ENCODE measurements around the gene C16orf90.

Gene C16orf90

DNA sequence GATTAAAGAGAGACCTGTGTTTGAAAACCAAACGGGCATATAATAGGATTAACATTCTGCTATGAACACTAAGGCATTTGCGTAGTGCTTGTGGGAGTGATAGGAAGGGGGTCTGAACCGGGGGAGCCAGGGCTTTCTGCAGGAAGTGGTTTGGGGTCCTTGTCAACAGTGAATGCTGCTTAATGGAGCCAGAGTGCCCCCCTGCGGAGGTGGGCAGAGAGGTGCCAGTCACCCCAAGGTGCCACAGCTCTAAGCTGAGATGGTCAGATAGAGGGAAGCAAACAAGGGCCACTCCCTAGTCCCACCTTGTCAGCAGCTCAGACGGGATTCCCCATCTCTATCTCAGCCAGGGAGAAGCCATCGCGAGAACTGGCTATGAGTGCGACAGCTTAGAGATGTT, 34.1 kb downstream of the C16orf90 start:
- no peak for DNase-seq (ENCODE audit: low read depth)

DNA sequence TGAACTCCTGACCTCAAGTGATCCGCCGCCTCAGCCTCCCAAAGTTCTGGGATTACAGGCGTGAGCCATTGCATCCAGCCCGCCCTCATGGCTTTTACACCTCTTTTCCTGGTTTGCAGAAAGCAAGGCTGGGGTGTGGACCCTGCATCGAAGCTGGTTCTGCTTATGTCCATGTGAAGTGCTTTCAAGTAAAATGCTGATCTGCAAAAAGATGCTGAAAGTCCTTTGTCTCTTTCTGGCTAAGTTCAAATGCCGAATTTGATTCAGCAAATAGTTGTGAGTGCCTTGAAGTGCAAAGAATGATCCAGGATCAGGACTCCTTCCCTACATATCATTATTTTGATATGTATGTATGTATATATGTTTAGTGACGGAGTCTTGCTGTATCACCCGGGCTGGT, 34.7 kb downstream of the C16orf90 start:
- no peak for DNase-seq (ENCODE audit: low read depth)

DNA sequence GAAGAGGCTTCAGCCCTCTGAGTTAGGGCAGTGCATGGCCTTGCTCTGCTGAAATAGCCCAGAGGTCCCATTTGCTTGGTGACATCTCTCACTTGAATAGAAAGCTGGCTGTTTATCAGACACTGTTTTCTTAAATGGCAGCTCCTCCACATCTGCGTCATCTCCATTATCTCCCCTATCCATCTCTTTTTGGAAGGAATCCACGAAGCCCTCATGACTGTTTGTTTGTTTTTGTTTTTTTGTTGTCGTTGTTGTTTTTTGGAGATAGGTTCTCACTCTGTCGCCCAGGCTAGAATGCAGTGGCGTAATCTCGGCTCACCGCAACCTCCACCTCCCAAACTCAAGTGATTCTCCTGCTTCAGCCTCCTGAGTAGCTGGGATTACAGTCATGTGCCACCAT, 35.2 kb downstream of the C16orf90 start:
- DNase-seq (ENCODE audit: low read depth) = no peak

GRCh38 chr16:3459401-3460090, 35.7 kb downstream of the C16orf90 start:
- no peak for DNase-seq (ENCODE audit: low read depth)

GRCh38 chr16:3458852-3459361, 36.4 kb downstream of the C16orf90 start:
- no peak for DNase-seq (ENCODE audit: low read depth)

- no peak for DNase-seq (ENCODE audit: low read depth)
These were observed 36.9 kb downstream of the C16orf90 start for GRCh38 chr16:3458278-3458851.

DNA sequence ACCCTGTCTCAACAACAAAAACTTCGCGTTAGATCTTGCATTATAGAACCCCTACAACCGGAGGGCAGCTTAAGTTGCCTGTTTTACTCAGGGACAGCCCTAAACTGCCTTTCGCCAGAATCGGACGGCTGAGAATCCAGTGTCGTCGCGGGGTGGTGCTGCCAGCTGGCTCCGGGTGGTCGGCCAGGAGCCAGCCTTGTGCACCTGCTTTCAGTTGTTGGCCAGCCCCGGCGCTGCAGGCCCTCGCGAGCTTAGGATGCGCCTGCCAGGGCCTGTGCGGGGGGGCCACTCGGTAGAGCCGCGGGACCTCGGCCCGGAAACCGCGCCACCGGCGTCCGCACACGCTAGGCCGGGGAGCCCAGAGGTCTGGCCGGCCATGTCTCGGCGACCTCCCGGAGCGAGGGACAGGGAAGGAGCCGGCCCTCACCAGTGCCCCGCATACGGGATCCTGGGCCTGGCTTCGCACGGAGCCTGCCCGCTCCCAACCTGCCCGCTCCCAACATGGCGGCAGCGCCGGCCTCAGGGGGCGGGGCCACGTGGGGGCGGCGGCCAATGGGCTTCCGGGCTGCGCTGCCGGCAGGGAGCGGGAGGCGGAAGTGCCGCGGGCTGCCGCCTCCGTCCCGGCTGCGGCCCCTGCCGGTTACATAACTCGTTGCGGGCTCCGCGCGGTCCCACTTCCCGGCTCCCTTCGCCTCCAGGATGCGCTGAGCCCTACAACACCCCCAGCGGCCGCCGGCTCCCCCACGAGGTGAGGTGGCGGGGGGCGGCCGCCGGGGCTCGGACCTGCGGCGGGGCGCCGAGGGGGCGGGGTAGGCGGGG, 37.6 kb downstream of the C16orf90 start:
- peak; percentile 85 for DNase-seq (ENCODE audit: low read depth)

GRCh38 chr16:3454631-3455147, 40.6 kb downstream of the C16orf90 start:
- DNase-seq (ENCODE audit: low read depth) = no peak

- DNase-seq (ENCODE audit: low read depth) = no peak
These were observed 41.2 kb downstream of the C16orf90 start for GRCh38 chr16:3454093-3454492.

DNA sequence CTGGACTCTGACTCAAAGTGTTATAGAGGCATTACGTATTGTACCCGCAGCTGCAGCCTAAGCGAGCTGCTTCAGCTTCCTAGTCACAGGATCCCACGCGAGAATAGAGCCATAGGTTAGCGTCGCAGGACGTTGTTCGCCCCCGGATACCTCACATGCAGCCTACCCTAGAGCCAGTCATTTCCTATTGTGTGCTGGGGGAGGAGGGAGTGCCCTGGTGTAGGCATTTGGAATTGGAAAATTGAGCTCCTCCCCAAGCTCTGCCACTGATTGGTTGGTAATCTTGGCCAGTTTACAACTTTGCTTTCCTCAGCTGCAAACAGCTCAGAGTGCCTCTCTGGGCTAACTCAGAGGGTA, 51.3 kb downstream of the C16orf90 start:
- DNase-seq (ENCODE audit: low read depth) = no peak

All from activated T-helper 9 cell treated with anti-CD3 and anti-CD28 coated beads, Interleukin-2, amount 50 U/mL, for 16 hours (primary cell).